GM21786 (cell line): Measurements from ENCODE around the gene LCN10.

Source experiments
- ATAC-seq: cut with Tn5 transposase; IDR thresholded peaks from one replicate; pipeline ENCODE4 v1.9.1; 2021; ENCODE audit not compliant: unreplicated experiment

LCN10 gene

GRCh38 chr9:136740491-136740890 is 2.2 kb downstream of the LCN10 start:
- ATAC-seq: no peak

DNA sequence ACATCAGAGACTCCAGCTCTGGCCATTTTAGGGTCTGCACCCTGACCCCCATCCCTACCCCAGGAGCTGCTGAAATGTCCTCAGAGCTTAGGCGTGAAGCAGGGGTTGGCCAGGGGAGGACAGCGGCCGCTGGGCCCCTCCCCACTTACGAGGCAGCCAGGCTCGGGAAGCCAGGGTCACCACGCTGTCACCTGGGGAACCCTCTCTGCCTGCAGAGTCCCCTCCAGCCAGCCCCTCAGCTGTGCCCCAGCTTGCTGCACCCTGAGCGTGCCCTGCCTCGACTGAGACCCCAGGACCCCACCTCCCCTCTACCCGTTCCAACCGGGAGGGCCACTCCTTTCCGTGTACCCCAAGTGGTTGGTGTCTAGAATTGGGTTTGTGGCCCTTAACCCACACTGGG is 2.7 kb downstream of the LCN10 start:
- ATAC-seq: no peak

GRCh38 chr9:136739509-136739908 is 3.2 kb downstream of the LCN10 start:
- ATAC-seq: no peak

- ATAC-seq: no peak
Measured at GRCh38 chr9:136738960-136739359, 3.8 kb downstream of the LCN10 start.

GRCh38 chr9:136735812-136736480 is 6.8 kb downstream of the LCN10 start:
- ATAC-seq: no peak

DNA sequence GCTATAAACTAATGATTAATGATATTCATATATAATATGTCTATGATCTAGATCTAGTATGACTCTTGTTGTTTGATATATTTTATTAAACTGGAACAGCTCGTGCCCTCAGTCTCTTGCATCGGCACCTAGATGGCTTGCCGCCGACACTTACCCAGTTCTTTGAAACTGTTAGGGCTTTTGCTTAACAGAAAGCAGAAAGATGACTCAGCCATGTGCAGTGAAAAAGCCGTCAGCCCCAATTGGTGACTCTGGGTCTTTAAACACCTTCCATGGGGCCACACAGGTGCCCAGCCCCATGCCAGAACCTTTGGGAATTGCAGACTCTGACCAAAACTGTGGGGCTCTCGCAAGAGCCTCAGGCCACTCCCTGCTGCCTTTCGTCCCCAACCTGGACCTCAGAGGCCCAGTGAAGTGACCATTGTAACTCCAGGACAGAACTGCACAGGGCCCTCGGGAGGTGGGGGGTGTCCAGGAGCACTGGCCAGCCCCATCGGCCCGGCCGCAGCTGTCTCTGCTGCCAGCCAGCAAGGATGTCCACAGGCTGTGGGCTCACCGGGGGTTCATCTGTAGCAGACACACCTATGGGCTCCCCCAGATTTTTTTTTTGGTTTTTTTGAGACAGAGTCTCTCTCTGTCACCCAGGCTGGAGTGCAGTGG is 7.8 kb downstream of the LCN10 start:
- no peak for ATAC-seq

GRCh38 chr9:136733611-136734010 is 9.1 kb downstream of the LCN10 start:
- ATAC-seq: no peak

GRCh38 chr9:136732444-136733178 is 10.1 kb downstream of the LCN10 start:
- ATAC-seq: no peak

DNA sequence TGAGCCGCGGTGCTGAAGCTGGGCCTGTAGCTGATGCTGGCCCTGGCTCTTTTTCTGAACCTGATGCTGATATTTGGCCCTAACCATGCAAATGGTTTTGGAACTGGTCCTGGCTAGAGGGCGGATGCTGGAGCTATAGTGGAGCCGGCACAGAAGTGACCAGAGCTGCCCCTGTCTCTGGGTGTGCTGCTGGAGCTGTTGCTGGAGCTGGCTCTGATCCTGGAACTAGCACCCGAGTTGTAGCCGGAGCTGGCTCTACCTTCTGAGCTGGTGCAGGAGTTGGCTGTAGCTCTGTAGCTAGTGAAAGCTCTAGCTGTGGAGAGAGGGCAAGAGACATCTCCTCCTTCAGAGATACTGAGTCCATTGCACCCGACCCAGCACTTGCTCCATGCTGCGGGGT is 12.8 kb downstream of the LCN10 start:
- no peak for ATAC-seq

DNA sequence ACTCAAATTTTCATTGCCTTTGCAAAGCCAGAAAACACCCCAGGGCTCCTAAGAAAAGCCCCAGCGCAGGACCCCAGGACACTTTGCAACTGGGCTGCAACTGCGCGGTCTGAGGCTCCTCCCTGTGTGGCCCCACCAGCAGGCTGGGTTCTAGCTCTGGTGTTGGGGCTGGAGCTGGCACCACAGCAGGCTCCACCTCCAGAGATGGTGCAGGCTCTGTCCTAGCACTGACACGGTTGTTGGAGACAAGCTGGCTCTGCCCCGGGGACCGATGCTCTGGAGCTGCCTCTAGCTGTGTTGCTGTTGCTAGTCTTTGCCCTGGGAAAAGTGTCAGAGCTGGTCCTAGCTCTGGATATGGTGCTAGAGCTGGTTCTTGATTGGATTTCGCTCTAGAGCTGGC is 13.6 kb downstream of the LCN10 start:
- ATAC-seq: no peak

DNA sequence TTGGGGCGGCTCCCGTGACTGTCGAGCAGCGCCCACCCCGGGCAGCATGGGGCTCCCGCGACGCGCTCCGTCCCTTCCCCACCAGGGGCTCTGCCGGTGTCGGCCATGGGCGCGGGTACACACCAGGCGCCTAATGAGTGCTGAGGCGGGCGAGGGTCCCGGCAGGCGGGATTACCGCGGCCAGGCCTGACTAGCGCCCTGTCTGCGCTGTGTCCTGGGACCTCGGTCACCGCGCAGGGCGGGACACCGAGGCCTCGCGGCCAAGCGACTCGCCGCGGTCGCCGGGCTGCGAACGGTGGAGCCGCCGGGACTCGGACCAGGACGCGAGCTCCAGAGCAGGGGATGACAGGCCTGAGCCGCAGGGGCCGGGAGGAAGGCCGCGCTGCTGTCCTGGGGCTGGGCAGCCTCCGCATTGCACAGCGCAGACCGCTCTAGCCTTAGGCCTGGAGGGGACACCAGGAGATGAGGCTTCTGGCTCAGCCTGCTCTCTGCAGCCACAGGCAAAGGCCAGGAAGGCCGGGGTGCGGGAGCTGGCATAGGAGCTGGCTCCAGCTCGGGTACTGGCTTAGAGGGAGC is 14.1 kb downstream of the LCN10 start:
- ATAC-seq: peak; percentile 12

GRCh38 chr9:136728080-136728547 is 14.6 kb downstream of the LCN10 start:
- peak; percentile 69 for ATAC-seq

DNA sequence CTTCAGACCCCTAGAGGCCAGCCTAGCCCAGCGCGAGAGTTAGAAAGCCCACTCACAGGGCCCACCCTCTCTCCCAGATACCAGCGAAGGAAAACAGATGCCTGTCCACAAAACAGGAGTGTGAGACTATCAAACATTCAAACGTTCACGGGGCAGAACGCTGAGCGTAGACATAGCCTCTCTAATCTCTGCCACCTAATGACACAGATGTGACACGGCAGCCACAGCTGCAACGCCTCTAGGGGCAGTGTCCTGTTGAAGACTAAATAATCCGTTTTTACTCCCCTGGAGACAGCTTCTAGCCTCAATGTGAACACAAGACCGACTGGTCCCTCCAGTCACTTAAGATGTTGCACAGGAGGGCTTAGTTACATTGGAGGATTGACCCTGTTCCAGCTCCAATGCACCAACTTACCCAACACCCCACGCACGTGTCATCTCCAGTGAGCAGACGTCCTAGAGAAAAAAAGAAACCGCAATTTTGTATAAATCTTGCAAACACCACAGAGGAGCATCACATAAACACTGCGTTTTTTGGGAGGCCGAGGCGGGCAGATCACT is 16.0 kb downstream of the LCN10 start:
- no peak for ATAC-seq

GRCh38 chr9:136726118-136726517 is 16.6 kb downstream of the LCN10 start:
- ATAC-seq: no peak

DNA sequence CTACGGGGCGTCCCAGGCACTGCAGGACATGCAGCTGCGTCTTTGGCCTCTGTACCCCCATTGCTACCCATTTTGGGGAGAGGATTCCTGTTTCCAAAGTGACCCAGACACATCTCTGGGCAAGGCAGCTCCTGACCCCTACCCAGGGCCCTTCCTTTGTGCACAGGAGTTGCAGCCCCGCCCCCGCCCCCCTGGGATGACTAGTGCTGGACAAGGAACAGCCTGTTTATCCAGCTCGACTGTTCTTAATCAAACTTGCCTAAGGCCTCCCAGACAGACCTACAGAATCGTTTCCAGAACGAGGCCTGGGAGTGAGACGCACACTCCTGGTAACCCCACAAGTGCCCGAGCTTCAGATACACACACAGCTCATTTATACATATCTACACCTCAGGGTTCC is 17.1 kb downstream of the LCN10 start:
- no peak for ATAC-seq

GRCh38 chr9:136724772-136725171 is 18.0 kb downstream of the LCN10 start:
- no peak for ATAC-seq

DNA sequence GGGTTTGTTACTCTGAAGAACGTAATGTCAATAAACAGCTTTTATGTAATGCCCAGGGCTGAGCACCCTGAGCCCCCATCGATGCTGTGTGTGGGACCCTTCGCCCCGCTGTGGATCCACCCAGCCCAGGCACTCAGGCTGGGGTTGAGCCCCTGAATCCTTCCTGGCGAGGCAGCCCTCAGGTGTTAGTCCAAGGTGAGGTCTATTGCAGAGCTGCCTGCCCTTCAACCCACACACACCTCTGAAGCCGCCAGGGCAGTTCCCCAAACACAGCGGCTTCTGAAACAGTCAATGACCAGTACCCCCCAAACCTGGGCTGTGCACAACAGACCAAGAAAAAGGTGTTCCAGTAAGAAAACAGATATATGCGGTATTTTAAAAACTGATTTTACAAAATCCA is 18.8 kb downstream of the LCN10 start:
- ATAC-seq: no peak

GRCh38 chr9:136723362-136723976 is 19.3 kb downstream of the LCN10 start:
- ATAC-seq: no peak

DNA sequence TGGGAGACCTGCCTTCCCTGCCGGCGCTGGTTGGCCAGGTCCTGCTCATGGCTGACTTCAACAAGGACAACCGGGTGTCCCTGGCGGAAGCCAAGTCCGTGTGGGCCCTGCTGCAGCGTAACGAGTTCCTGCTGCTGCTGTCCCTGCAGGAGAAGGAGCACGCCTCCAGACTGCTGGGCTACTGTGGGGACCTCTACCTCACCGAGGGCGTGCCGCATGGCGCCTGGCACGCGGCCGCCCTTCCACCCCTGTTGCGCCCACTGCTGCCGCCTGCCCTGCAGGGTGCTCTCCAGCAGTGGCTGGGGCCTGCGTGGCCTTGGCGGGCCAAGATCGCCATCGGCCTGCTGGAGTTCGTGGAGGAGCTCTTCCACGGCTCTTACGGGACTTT is 19.8 kb downstream of the LCN10 start:
- ATAC-seq: no peak

DNA sequence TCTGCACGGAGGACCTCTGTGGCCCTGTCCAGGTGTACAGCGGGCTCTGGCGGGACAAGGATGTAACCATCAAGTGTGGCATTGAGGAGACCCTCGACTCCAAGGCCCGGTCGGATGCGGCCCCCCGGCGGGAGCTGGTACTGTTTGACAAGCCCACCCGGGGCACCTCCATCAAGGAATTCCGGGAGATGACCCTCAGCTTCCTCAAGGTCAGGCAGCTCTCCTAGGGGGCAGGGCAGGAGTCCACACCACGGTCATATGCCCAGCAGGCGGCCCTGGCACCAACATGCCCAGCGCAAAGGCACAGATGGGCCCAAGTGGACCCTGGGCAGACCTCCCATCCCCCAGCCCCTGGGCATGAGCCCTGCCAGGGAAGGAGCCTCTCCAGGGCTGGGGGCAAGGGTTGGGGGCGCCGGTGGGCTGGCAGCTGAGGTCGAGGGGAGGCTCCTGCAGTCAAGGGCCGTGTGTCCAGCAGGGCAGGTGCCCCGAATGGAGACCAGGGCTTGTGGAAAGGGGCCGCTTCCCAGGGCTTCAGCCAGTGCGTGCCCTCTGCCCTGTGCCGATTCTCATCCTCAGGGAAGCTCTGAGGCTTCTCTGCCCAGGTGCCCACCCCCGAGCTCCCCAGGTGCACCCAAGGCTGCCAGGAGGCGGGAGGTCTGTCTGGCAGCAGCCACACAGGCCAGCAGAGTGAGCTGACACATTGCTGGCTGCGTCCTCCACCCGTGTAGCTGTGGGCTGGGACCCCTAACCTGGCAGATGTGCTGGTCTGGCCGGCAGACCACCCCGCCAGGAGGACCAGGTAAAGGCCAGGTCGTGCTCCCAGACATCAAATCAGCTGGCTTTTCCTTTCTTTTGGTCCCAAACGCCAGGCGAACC is 20.4 kb downstream of the LCN10 start:
- ATAC-seq: no peak
